HCT116 (cell line): ENCODE results near the gene SEMA5A. TPM values are rescaled to one million over a fixed set of nuclear protein-coding genes. Genes with fewer than 3 reads are reported as not detected.

Experiments
- ATAC-seq: fragments of 200-7000 bp; cut with Tn5 transposase; 2 replicates; pipeline ENCODE4 v1.9.1; 2020; ENCODE audit warnings: mild to moderate bottlenecking, moderate library complexity
- BruUV-seq: library from RNA; stranded (reverse); fragments of 400-500 nt; replicated peaks from 2 replicates; lab custom pipeline; 2021; lab: Mats Ljungman, UMichigan
- CTCF ChIA-PET: fragments of 300-600 bp; sonication (Branson Sonifier 250); formaldehyde crosslinking; loops from one replicate; lab custom pipeline; 2021; ENCODE audit warnings: antibody characterized with exemption; lab: Charles Lee
- POLR2A ChIA-PET: fragments of 300-600, 350-600 bp; sonication (Branson Sonifier 250); formaldehyde crosslinking; loops from one replicate; lab custom pipeline; 2021; ENCODE audit warnings: antibody characterized with exemption; lab: Charles Lee
- RAD21 ChIA-PET, 2 experiments: fragments of 300-600 bp; sonication (Branson Sonifier 250); formaldehyde crosslinking; loops; one replicate each; lab custom pipeline; 2023; ENCODE audit warnings: low total read pairs in 2 of 2; ENCODE audit not compliant: uncharacterized antibody in 2 of 2, unreplicated experiment in 2 of 2, low non-redundant PET in 1 of 2; lab: Charles Lee
- DNase-seq: peaks from one replicate; pipeline ENCODE4 v3.0.0-alpha.2; 2010; ENCODE audit warnings: low read depth, low spot score
- H2AFZ ChIP-seq: fragments of 200-600 bp; shearing (Covaris generic), sonication (generic); 2 replicates; pipeline ENCODE4 v1.6.1; 2017; ENCODE audit warnings: low read depth, mixed run types, mixed read lengths, antibody characterized with exemption, low read length; ENCODE audit not compliant: poor library complexity, severe bottlenecking
- H3K27ac ChIP-seq: 2 replicates; pipeline ENCODE4 v1.5.1; 2012; ENCODE audit warnings: low read depth, low read length
- H3K27me3 ChIP-seq: fragments of 200-600 bp; sonication (generic); 2 replicates; pipeline ENCODE4 v1.6.1; 2016; ENCODE audit warnings: mixed run types, low read length, mixed read lengths; ENCODE audit not compliant: insufficient read depth
- H3K36me3 ChIP-seq, 2 experiments: fragments of 200-500 bp in 1 of 2; fragments of 200-600 bp in 1 of 2; sonication (Bioruptor generic) in 1 of 2; sonication (generic) in 1 of 2; 2 replicates each; pipeline versions ENCODE4 v1.5.1 to v1.6.1; 2014 to 2016; ENCODE audit warnings: low read length in 2 of 2, inconsistent platforms in 1 of 2, mixed read lengths in 1 of 2, mixed run types in 1 of 2; ENCODE audit not compliant: insufficient read depth in 2 of 2, control insufficient read depth in 1 of 2
- H3K4me1 ChIP-seq, 2 experiments: fragments of 200-600 bp in 1 of 2; sonication (generic) in 1 of 2; 2 replicates each; pipeline versions ENCODE4 v1.5.1 to v1.6.1; 2012 to 2017; ENCODE audit warnings: low read length in 2 of 2, inconsistent platforms in 1 of 2, mild to moderate bottlenecking in 1 of 2, mixed read lengths in 1 of 2, mixed run types in 1 of 2, moderate library complexity in 1 of 2; ENCODE audit not compliant: insufficient read depth in 2 of 2, control insufficient read depth in 1 of 2
- H3K4me2 ChIP-seq: fragments of 200-600 bp; sonication (generic); 2 replicates; pipeline ENCODE4 v1.6.1; 2017; ENCODE audit warnings: mixed run types, low read length, mixed read lengths
- H3K4me3 ChIP-seq, 2 experiments: fragments of 200-600 bp in 1 of 2; sonication (generic) in 1 of 2; replicated peaks in 1 of 2; 2 replicates each; pipeline ENCODE4 v1.5.1; 2011 to 2016; ENCODE audit warnings: low read length in 2 of 2, control low read depth in 1 of 2, low read depth in 1 of 2, mild to moderate bottlenecking in 1 of 2, mixed read lengths in 1 of 2, mixed run types in 1 of 2
- H3K79me2 ChIP-seq: fragments of 200-600 bp; sonication (generic); 2 replicates; pipeline ENCODE4 v1.6.1; 2017; ENCODE audit warnings: mild to moderate bottlenecking, mixed run types, low read length, moderate library complexity, mixed read lengths; ENCODE audit not compliant: insufficient read depth
- H3K9ac ChIP-seq: fragments of 200-600 bp; sonication (generic); 2 replicates; pipeline ENCODE4 v1.6.1; 2016; ENCODE audit warnings: low read length, mixed read lengths
- H3K9me2 ChIP-seq: fragments of 200-600 bp; sonication (generic), shearing (Covaris generic); 2 replicates; pipeline ENCODE4 v1.6.1; 2017; ENCODE audit warnings: mixed run types, mild to moderate bottlenecking, moderate library complexity; ENCODE audit not compliant: insufficient read depth
- H3K9me3 ChIP-seq, 2 experiments: fragments of 200-500 bp in 1 of 2; fragments of 200-600 bp in 1 of 2; sonication (Bioruptor generic) in 1 of 2; sonication (generic) in 1 of 2; 2 replicates each; pipeline ENCODE4 v1.6.1; 2014 to 2017; ENCODE audit warnings: low read length in 2 of 2, mixed read lengths in 2 of 2, inconsistent platforms in 1 of 2, low read depth in 1 of 2, mild to moderate bottlenecking in 1 of 2, mixed run types in 1 of 2, moderate library complexity in 1 of 2; ENCODE audit not compliant: control insufficient read depth in 1 of 2, insufficient read depth in 1 of 2
- H4K20me1 ChIP-seq: fragments of 200-600 bp; sonication (generic), shearing (Covaris generic); 2 replicates; pipeline ENCODE4 v1.6.1; 2017; ENCODE audit warnings: mixed run types, mild to moderate bottlenecking, moderate library complexity; ENCODE audit not compliant: insufficient read depth
- ATF3 ChIP-seq: IDR thresholded peaks from 2 replicates; pipeline ENCODE4 v1.6.1; 2012
- CEBPB ChIP-seq: IDR thresholded peaks from 2 replicates; pipeline ENCODE4 v1.6.1; 2012; ENCODE audit warnings: low read depth
- EGR1 ChIP-seq: IDR thresholded peaks from 2 replicates; pipeline ENCODE4 v1.6.1; 2012; ENCODE audit warnings: low read depth
- ELF1 ChIP-seq: IDR thresholded peaks from 2 replicates; pipeline ENCODE4 v1.6.1; 2012; ENCODE audit warnings: low read depth, borderline replicate concordance
- EZH2 ChIP-seq: fragments of 200-600 bp; sonication (generic); IDR thresholded peaks from 2 replicates; pipeline ENCODE4 v1.6.1; 2017; ENCODE audit warnings: antibody characterized with exemption, mixed run types
- FOSL1 ChIP-seq: IDR thresholded peaks from 2 replicates; pipeline ENCODE4 v1.6.1; 2012; ENCODE audit warnings: low read depth
- POLR2A ChIP-seq: IDR thresholded peaks from 2 replicates; pipeline ENCODE4 v1.7.0; 2011; ENCODE audit warnings: borderline replicate concordance; ENCODE audit not compliant: insufficient read depth, insufficient read length; ENCODE audit errors: extremely low read depth
- POLR2AphosphoS5 ChIP-seq: IDR thresholded peaks from 2 replicates; pipeline ENCODE4 v1.6.1; 2011; ENCODE audit warnings: mild to moderate bottlenecking, low read depth, low read length, moderate library complexity
- SIN3A ChIP-seq: IDR thresholded peaks from 2 replicates; pipeline ENCODE4 v1.6.1; 2012; ENCODE audit warnings: low read depth
- ZFX ChIP-seq: fragments of 450-650 bp; IDR thresholded peaks from 2 replicates; pipeline ENCODE4 v1.6.1; 2017
- intact Hi-C: fragments of 100-400 bp; cut with micrococcal nuclease; formaldehyde crosslinking; loops from 2 replicates; pipeline ENCODE4 v1.10.0; 2022
- total RNA-seq: library from RNA; stranded (reverse); gene quantifications from one replicate; pipeline ENCODE4 v1.2.1, GENCODE V29; 2021; ENCODE audit not compliant: unreplicated experiment
- TF ChIP-seq, protein P1 (sequence below), 3 experiments: fragments of 200-600 bp in 1 of 3; sonication (generic) in 1 of 3; IDR thresholded peaks in 2 of 3; conservative IDR thresholded peaks in 1 of 3; 2 replicates each; pipeline ENCODE4 v1.5.1; 2012 to 2017; ENCODE audit warnings: low read depth in 2 of 3, low read length in 2 of 3, antibody characterized with exemption in 1 of 3, borderline replicate concordance in 1 of 3, control low read depth in 1 of 3, mild to moderate bottlenecking in 1 of 3, mixed read lengths in 1 of 3, mixed run types in 1 of 3, moderate library complexity in 1 of 3; ENCODE audit not compliant: insufficient read depth in 1 of 3
- TF ChIP-seq, protein P2 (sequence below): IDR thresholded peaks from 2 replicates; pipeline ENCODE4 v1.6.1; 2012

The SEMA5A gene
- total RNA-seq, 1 experiment from 2014 or later = 0.02 TPM

DNA sequence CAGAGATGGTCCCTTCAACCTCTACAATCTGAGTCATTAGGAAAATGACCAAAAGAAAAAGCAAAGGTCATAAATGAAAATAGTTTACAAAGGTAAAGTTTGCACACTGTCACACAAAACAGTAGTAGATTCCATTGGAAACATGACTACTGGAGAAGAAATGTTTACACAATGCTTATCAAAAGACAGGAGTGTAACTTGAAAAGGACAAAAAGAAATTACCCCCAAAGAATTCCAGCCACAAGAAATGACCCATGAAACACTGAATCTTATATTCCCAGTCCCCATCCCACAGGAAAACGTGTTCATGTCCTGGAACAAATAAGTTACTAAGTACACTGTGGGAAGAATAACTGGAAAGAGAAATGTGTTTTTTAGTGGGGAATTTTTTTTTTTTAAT, 385.1 kb downstream of the SEMA5A start:
- Histone ChIP-seq H3K27ac (no peak overlapping the region), H3K36me3 (no peaks in the 10 kb centered on the region), H3K79me2 (no peaks in the 10 kb centered on the region), H3K9ac (no peak overlapping the region), H3K4me2 (no peak overlapping the region), H3K4me3 (no peak overlapping the region), H3K9me3 (peaks cover 0 to 10% of the 10 kb centered on the region in 2 experiments; a peak in 2 of 4 replicates), H2AFZ (no peak overlapping the region), H3K4me1 (no peaks in the 10 kb centered on the region), H3K27me3 (no peaks in the 10 kb centered on the region), H3K9me2 (no peaks in the 10 kb centered on the region), H4K20me1 (no peaks in the 10 kb centered on the region)
- ChIA-PET CTCF (no interaction called here), POLR2A (no interaction called here), RAD21 (no interaction called here)
- no peak for TF ChIP-seq POLR2AphosphoS5
- TF ChIP-seq EZH2 = no peak
- no peak for TF ChIP-seq EGR1
- no peak for TF ChIP-seq CEBPB
- no peak for TF ChIP-seq SIN3A
- no peak for TF ChIP-seq FOSL1
- no peak for TF ChIP-seq ATF3
- TF ChIP-seq, protein P1, sequence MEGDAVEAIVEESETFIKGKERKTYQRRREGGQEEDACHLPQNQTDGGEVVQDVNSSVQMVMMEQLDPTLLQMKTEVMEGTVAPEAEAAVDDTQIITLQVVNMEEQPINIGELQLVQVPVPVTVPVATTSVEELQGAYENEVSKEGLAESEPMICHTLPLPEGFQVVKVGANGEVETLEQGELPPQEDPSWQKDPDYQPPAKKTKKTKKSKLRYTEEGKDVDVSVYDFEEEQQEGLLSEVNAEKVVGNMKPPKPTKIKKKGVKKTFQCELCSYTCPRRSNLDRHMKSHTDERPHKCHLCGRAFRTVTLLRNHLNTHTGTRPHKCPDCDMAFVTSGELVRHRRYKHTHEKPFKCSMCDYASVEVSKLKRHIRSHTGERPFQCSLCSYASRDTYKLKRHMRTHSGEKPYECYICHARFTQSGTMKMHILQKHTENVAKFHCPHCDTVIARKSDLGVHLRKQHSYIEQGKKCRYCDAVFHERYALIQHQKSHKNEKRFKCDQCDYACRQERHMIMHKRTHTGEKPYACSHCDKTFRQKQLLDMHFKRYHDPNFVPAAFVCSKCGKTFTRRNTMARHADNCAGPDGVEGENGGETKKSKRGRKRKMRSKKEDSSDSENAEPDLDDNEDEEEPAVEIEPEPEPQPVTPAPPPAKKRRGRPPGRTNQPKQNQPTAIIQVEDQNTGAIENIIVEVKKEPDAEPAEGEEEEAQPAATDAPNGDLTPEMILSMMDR (IDR thresholded peaks at IDR 0.05 in 2 of 3, conservative IDR thresholded peaks at IDR 0.05 in 1 of 3; ENCODE audit: borderline replicate concordance in 1 of 3, insufficient read depth in 1 of 3, low read depth in 2 of 3, low read length in 2 of 3) = no peak
- no peak for TF ChIP-seq ZFX
- no peak for TF ChIP-seq ELF1
- TF ChIP-seq, protein P2, sequence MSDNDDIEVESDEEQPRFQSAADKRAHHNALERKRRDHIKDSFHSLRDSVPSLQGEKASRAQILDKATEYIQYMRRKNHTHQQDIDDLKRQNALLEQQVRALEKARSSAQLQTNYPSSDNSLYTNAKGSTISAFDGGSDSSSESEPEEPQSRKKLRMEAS = no peak
- TF ChIP-seq POLR2A = no peak
- DNase-seq (no peak), ATAC-seq (no peak)
- no TSS peak for BruUV-seq
- intact Hi-C loops = no loop called here
